ENCODE data around the gene TBX18. TPM values are rescaled to one million over a fixed set of nuclear protein-coding genes. Genes with fewer than 3 reads are reported as not detected.

Gene TBX18
- total and polyA plus RNA-seq, 12 donors: 1.0 to 10.4 (median 2.9) TPM

DNA sequence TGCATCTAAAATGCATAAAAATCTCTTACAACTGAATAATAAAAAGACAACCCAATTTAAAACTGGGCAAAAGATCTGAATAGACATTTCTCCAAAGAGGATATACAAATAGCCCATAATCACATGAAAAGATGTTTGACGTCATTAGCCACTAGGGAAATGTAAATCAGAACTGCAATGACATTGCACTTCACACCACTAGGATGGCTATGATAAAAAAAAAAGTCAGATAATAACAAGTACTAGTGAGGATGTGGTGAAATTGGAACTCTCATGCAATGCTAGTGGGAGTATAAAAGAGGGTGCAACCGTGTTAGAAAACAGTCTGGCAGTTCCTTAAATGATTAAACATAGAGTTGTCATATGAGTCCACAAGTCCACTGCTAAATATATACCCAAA is 24.3 kb upstream of the TBX18 start:
- Histone ChIP-seq H3K27ac (no peak overlapping the region), H3K36me3 (replicated peaks in 1 of 2) (no peaks in the 10 kb centered on the region), H3K27me3 (no peaks in the 10 kb centered on the region), H3K4me1 (replicated peaks in 1 of 2) (no peaks in the 10 kb centered on the region), H3K4me3 (no peak overlapping the region), H3K9me3 (replicated peaks in 1 of 3) (no peaks in the 10 kb centered on the region)
- no peak for TF ChIP-seq POLR2A (IDR thresholded peaks at IDR 0.05)
- TF ChIP-seq CTCF (IDR thresholded peaks at IDR 0.05): no peak
- WGBS, 4 donors: 63 to 78% (median 73%) methylated on average over 2 of the region's 2 CpGs
- DNase-seq: no peak
- intact Hi-C loops (cut with DNase I): no loop called here

DNA sequence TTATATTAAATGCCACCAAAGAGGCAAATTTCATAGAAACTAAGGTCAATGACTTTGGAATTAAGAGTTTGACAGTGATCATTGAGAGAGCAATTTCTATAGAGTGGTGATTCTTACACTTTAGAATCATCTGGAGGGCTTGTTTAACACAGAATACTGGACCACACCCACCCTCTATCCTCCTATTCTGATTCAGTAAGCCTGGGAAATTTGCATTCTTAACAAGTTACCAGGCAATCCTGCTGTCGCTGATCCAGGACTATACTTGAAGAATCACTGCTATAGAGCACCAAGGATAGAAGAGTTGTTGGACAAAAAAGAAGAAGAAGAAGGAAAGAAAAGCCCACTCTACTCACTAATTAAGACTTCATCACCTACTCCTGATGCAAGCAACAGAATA is 21.3 kb upstream of the TBX18 start:
- TF ChIP-seq POLR2A (IDR thresholded peaks at IDR 0.05) (no peak), CTCF (IDR thresholded peaks at IDR 0.05) (no peak)
- Histone ChIP-seq H3K36me3 (replicated peaks in 1 of 2) (no peaks in the 10 kb centered on the region), H3K27ac (no peak overlapping the region), H3K4me1 (replicated peaks in 1 of 2) (no peaks in the 10 kb centered on the region), H3K9me3 (replicated peaks in 1 of 3) (no peaks in the 10 kb centered on the region), H3K27me3 (no peaks in the 10 kb centered on the region), H3K4me3 (no peak overlapping the region)
- DNase-seq: no peak
- intact Hi-C loops (cut with DNase I): no loop called here
- 20 to 39% (median 32%) methylated on average over 1 of the region's 1 CpG for WGBS, 4 donors

- TF ChIP-seq POLR2A (IDR thresholded peaks at IDR 0.05) (no peak), CTCF (IDR thresholded peaks at IDR 0.05) (no peak)
- peaks cover 0 to 1% of the 10 kb centered on the region in 2 donors for H3K4me1 ChIP-seq (replicated peaks in 1 of 2)
- H3K9me3 ChIP-seq (replicated peaks in 1 of 3): no peaks in the 10 kb centered on the region
- H3K36me3 ChIP-seq (replicated peaks in 1 of 2): no peaks in the 10 kb centered on the region
- intact Hi-C loops (cut with DNase I): no loop called here
- no peak overlapping the region for H3K4me3 ChIP-seq
- 80 to 91% (median 88%) methylated on average over 2 of the region's 2 CpGs for WGBS, 4 donors
- DNase-seq: no peak
- H3K27me3 ChIP-seq: peaks cover 19% of the 10 kb centered on the region
- H3K27ac ChIP-seq: no peak overlapping the region
Observed at GRCh38 chr6:84779917-84780316, 15.5 kb upstream of the TBX18 start.

DNA sequence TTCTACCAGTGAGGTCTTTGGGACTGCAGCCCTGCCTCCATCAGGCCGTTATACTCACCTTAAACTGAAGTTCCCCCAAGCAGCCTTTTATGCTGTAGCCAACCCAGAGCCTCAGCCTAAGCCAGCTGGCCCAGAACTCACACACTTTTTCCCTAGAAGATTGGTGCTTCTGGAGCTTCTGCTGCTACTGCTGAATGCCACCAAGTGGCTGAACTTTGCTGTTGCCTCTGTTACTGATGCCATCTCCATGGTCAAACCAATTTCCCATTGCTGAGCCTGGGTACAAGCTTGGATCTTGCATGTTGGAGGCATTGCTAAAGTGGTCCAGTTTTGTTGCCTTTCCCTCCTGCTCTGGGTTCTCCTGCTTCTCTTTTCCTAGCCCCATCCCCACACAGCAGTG is 15.0 kb upstream of the TBX18 start:
- intact Hi-C loops (cut with DNase I): no loop called here
- H3K27ac ChIP-seq: no peak overlapping the region

More for the DNA sequence above, 15.0 kb upstream of the TBX18 start:
- no peak for TF ChIP-seq CTCF (IDR thresholded peaks at IDR 0.05)
- no peak for TF ChIP-seq POLR2A (IDR thresholded peaks at IDR 0.05)
- Histone ChIP-seq H3K27me3 (peaks cover 24% of the 10 kb centered on the region), H3K9me3 (replicated peaks in 1 of 3) (no peaks in the 10 kb centered on the region), H3K4me3 (no peak overlapping the region), H3K36me3 (replicated peaks in 1 of 2) (no peaks in the 10 kb centered on the region), H3K4me1 (replicated peaks in 1 of 2) (peaks cover 3 to 7% of the 10 kb centered on the region in 2 donors)
- 61 to 75% (median 68%) methylated on average over 1 of the region's 1 CpG for WGBS, 4 donors
- no peak for DNase-seq

Measured in adrenal gland (tissue), 12 donors.